ENCODE data around the gene FBXL16.
A peak's percentile ranks its signal among the peaks of the same experiment; 100 is the strongest.
"Not testable (repeated sequence)": the region's sequence is repeated elsewhere in the genome, so short reads cannot be mapped to it uniquely, and the experiment has no call there.

Gene FBXL16

GRCh38 chr16:695355-696089, 10.1 kb downstream of the FBXL16 start:
- peaks cover 11% of the 10 kb centered on the region for H3K4me1 ChIP-seq (ENCODE audit: control insufficient read depth, insufficient read depth, low read length)
- peaks cover 96% of the 10 kb centered on the region for H3K27me3 ChIP-seq (ENCODE audit: control insufficient read depth, insufficient read depth, low read length, poor library complexity, severe bottlenecking)
- 12 to 13% methylated on average over 71 of the region's 71 CpGs for WGBS, 2 experiments
- no peaks in the 10 kb centered on the region for H3K36me3 ChIP-seq (ENCODE audit: control insufficient read depth, insufficient read depth, low read length)
- no peaks in the 10 kb centered on the region for H3K9me3 ChIP-seq (ENCODE audit: control insufficient read depth, low read length)
- H3K4me3 ChIP-seq (ENCODE audit: insufficient read depth, low read depth, low read length), result no peak overlapping the region
- no peak overlapping the region for H3K27ac ChIP-seq (ENCODE audit: insufficient read depth, low read depth, low read length, poor library complexity, severe bottlenecking)

DNA sequence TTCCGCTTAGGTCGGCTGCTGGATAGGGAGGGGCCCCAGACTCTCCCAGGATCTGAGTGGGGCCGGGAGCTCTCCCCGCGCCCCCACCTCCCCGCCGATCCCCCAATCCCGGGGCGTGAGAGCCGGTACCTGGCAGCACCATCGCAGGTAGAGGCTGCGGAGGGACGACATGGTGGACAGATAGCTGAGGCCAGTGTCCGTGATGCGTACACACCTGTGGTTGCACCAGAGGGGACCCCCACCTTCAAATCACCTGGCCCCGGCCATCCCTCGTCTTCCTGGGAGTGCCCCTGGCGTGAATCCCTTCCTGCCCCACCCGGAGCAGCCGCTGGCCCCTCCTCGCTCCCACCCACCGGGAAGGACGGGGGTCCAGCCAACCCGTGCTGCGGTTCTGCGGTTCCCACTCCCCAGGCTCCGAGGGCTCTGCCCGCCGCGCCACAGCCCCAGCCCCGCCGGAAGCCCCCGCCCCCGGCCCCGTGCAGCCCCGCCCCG, 10.7 kb downstream of the FBXL16 start:
- H3K4me3 ChIP-seq (ENCODE audit: insufficient read depth, low read depth, low read length), result peak overlapping the region; percentile 25
- WGBS, 2 experiments, result 3 to 4% methylated on average over 37 of the region's 37 CpGs

DNA sequence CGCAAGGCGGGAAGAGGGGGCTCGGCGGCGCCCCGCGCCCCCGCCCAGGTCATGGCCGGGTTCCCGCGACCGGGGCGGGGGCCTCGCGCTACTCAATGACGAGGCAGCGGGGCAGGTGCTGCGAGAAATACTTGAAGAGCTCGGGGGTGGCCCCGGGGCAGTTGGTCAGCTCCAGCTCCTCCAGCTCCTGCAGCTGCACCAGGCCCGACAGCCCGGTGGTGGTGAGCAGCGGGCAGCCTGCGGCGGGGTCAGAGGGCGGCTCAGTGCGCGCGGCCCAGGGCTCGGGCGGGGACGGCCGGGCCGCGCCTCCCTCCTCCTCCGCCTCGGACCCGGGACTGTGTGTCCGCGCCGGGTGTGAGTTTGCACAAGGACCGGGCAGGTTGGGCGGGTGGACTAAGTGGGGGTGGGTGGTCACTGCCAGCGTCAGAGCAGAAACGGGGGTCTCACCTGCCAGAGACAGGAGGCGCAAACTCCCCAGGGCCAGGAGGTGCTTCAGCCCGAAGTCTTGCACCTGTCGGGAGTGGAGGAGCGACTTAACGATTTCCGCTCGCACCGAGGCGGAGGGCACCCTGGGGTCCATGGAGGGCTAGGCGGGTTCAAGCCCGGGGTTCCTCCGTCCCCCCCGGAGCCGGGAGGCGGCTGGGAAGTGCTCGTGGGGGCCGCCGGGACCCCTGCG, 11.3 kb downstream of the FBXL16 start:
- Histone ChIP-seq H3K4me1 (ENCODE audit: control insufficient read depth, insufficient read depth, low read length) (peaks cover 14% of the 10 kb centered on the region), H3K4me3 (ENCODE audit: insufficient read depth, low read depth, low read length) (peak overlapping the region; percentile 25), H3K27me3 (ENCODE audit: control insufficient read depth, insufficient read depth, low read length, poor library complexity, severe bottlenecking) (peaks cover 84% of the 10 kb centered on the region), H3K27ac (ENCODE audit: insufficient read depth, low read depth, low read length, poor library complexity, severe bottlenecking) (no peak overlapping the region), H3K9me3 (ENCODE audit: control insufficient read depth, low read length) (no peaks in the 10 kb centered on the region), H3K36me3 (ENCODE audit: control insufficient read depth, insufficient read depth, low read length) (no peaks in the 10 kb centered on the region)
- WGBS, 2 experiments, result 3 to 4% methylated on average over 64 of the region's 64 CpGs

More for the DNA sequence above, 10.7 kb downstream of the FBXL16 start:
- H3K9me3 ChIP-seq (ENCODE audit: control insufficient read depth, low read length), result no peaks in the 10 kb centered on the region
- peaks cover 11% of the 10 kb centered on the region for H3K4me1 ChIP-seq (ENCODE audit: control insufficient read depth, insufficient read depth, low read length)
- peaks cover 90% of the 10 kb centered on the region for H3K27me3 ChIP-seq (ENCODE audit: control insufficient read depth, insufficient read depth, low read length, poor library complexity, severe bottlenecking)
- H3K27ac ChIP-seq (ENCODE audit: insufficient read depth, low read depth, low read length, poor library complexity, severe bottlenecking), result no peak overlapping the region
- H3K36me3 ChIP-seq (ENCODE audit: control insufficient read depth, insufficient read depth, low read length), result no peaks in the 10 kb centered on the region

- Histone ChIP-seq H3K4me3 (ENCODE audit: insufficient read depth, low read depth, low read length) (peak overlapping the region; percentile 25), H3K9me3 (ENCODE audit: control insufficient read depth, low read length) (no peaks in the 10 kb centered on the region), H3K27me3 (ENCODE audit: control insufficient read depth, insufficient read depth, low read length, poor library complexity, severe bottlenecking) (peaks cover 79% of the 10 kb centered on the region), H3K36me3 (ENCODE audit: control insufficient read depth, insufficient read depth, low read length) (no peaks in the 10 kb centered on the region), H3K4me1 (ENCODE audit: control insufficient read depth, insufficient read depth, low read length) (peaks cover 18% of the 10 kb centered on the region), H3K27ac (ENCODE audit: insufficient read depth, low read depth, low read length, poor library complexity, severe bottlenecking) (no peak overlapping the region)
- WGBS, 2 experiments, result 2 to 4% methylated on average over 37 of the region's 37 CpGs
These were observed 11.8 kb downstream of the FBXL16 start for GRCh38 chr16:693766-694165.

DNA sequence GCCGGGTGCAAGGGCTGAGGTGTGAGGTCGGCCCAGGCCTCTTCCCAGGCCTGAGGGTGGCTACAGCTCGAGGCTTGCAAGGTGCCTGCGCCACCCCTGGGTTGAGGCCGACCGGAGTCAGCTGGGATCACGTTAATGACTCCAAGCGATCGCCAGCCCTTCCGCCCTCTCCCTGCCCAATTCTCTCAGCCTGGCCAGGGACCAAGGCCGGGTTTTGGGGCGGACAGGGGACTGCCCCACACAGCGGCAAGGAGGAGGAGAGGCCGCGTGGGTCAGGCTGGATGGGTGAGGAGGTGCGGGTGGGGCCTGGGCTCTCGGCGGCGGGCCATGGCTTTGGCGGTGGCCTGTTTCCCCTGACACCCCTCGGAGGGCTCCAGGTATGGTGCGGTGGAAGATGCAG, 12.2 kb downstream of the FBXL16 start:
- Histone ChIP-seq H3K4me3 (ENCODE audit: insufficient read depth, low read depth, low read length) (no peak overlapping the region), H3K4me1 (ENCODE audit: control insufficient read depth, insufficient read depth, low read length) (peaks cover 18% of the 10 kb centered on the region), H3K27ac (ENCODE audit: insufficient read depth, low read depth, low read length, poor library complexity, severe bottlenecking) (no peak overlapping the region), H3K27me3 (ENCODE audit: control insufficient read depth, insufficient read depth, low read length, poor library complexity, severe bottlenecking) (peaks cover 75% of the 10 kb centered on the region), H3K9me3 (ENCODE audit: control insufficient read depth, low read length) (no peaks in the 10 kb centered on the region), H3K36me3 (ENCODE audit: control insufficient read depth, insufficient read depth, low read length) (no peaks in the 10 kb centered on the region)
- 43 to 46% methylated on average over 22 of the region's 22 CpGs for WGBS, 2 experiments

DNA sequence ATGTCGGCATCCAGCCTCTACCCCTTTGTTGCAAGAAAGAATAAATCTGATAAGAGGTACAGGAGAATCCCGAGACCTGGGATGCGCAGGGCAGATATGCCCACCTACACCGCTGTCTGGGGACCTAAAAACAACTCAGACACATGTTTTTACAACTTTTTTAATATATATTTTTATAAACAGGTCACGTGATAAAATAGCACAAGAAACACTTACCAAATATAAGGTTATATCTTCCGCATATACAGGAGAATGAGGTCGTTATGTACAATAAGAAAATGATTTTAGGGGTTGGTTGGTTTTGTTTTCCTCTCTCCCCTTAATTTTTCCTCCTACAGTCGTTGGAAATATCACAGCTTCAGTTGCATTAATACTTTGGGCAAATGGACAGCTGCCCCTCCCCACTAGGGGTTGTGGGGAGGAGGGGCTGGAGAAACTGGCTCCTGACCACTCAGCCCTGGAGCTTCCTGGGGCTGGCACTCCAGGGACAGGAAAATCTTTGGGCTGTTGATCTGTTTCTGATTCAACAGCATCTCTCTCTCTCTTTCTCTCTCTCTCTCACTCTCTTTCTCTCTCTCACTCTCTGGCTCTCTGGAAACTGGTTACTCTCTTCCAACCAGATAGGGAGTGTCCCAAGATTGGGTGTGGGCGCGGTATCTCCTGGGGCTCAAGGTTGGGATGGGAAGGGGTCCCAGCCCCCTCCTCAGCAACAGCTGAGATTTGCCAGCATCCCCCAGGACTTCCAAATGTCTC, 13.1 kb downstream of the FBXL16 start:
- Histone ChIP-seq H3K36me3 (ENCODE audit: control insufficient read depth, insufficient read depth, low read length) (peaks cover 6% of the 10 kb centered on the region), H3K27me3 (ENCODE audit: control insufficient read depth, insufficient read depth, low read length, poor library complexity, severe bottlenecking) (peaks cover 66% of the 10 kb centered on the region), H3K9me3 (ENCODE audit: control insufficient read depth, low read length) (no peaks in the 10 kb centered on the region), H3K4me1 (ENCODE audit: control insufficient read depth, insufficient read depth, low read length) (peaks cover 18% of the 10 kb centered on the region), H3K27ac (ENCODE audit: insufficient read depth, low read depth, low read length, poor library complexity, severe bottlenecking) (no peak overlapping the region), H3K4me3 (ENCODE audit: insufficient read depth, low read depth, low read length) (no peak overlapping the region)
- 80 to 81% methylated on average over 6 to 8 of the region's 10 CpGs for WGBS, 2 experiments

DNA sequence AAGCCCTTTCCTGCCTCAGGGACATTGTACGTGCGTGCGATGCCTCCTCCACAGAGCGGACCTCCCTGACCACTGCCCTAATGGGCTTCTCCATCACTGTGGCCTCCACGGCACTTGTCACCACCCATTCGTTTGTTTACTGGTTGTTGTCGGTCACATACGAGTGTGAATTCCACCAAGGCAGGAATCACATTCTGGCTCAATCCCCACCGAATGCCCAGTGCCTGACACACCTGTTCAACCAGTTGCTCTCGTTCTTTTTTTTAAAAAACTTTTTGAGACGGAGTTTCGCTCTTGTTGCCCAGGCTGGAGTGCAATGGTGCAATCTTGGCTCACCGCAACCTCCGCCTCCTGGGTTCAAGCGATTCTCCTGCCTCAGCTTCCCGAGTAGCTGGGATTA, 14.4 kb downstream of the FBXL16 start:
- Histone ChIP-seq H3K27me3 (ENCODE audit: control insufficient read depth, insufficient read depth, low read length, poor library complexity, severe bottlenecking) (peaks cover 55% of the 10 kb centered on the region), H3K4me1 (ENCODE audit: control insufficient read depth, insufficient read depth, low read length) (peaks cover 18% of the 10 kb centered on the region)
- not testable (repeated sequence) for H3K4me3 ChIP-seq (ENCODE audit: insufficient read depth, low read depth, low read length); H3K9me3 ChIP-seq (ENCODE audit: control insufficient read depth, low read length); H3K27ac ChIP-seq (ENCODE audit: insufficient read depth, low read depth, low read length, poor library complexity, severe bottlenecking); H3K36me3 ChIP-seq (ENCODE audit: control insufficient read depth, insufficient read depth, low read length)
- 92 to 93% methylated on average over 16 of the region's 16 CpGs for WGBS, 2 experiments

- peaks cover 8% of the 10 kb centered on the region for H3K36me3 ChIP-seq (ENCODE audit: control insufficient read depth, insufficient read depth, low read length)
- no peak overlapping the region for H3K27ac ChIP-seq (ENCODE audit: insufficient read depth, low read depth, low read length, poor library complexity, severe bottlenecking)
- H3K9me3 ChIP-seq (ENCODE audit: control insufficient read depth, low read length), result no peaks in the 10 kb centered on the region
- H3K4me3 ChIP-seq (ENCODE audit: insufficient read depth, low read depth, low read length), result peak overlapping the region; percentile 49
- 91 to 92% methylated on average over 26 of the region's 26 CpGs for WGBS, 2 experiments
- H3K4me1 ChIP-seq (ENCODE audit: control insufficient read depth, insufficient read depth, low read length), result peaks cover 11% of the 10 kb centered on the region
- peaks cover 36% of the 10 kb centered on the region for H3K27me3 ChIP-seq (ENCODE audit: control insufficient read depth, insufficient read depth, low read length, poor library complexity, severe bottlenecking)
These were observed 16.3 kb downstream of the FBXL16 start for GRCh38 chr16:689175-689897.

GRCh38 chr16:687499-687898, 18.1 kb downstream of the FBXL16 start:
- WGBS, 2 experiments, result 94% methylated on average over 19 of the region's 19 CpGs
- Histone ChIP-seq H3K9me3 (ENCODE audit: control insufficient read depth, low read length) (no peaks in the 10 kb centered on the region), H3K36me3 (ENCODE audit: control insufficient read depth, insufficient read depth, low read length) (peaks cover 13% of the 10 kb centered on the region), H3K4me3 (ENCODE audit: insufficient read depth, low read depth, low read length) (no peak overlapping the region), H3K27me3 (ENCODE audit: control insufficient read depth, insufficient read depth, low read length, poor library complexity, severe bottlenecking) (peaks cover 17% of the 10 kb centered on the region), H3K27ac (ENCODE audit: insufficient read depth, low read depth, low read length, poor library complexity, severe bottlenecking) (no peak overlapping the region), H3K4me1 (ENCODE audit: control insufficient read depth, insufficient read depth, low read length) (peaks cover 15% of the 10 kb centered on the region)

Data from ectodermal cell (in vitro differentiated cells).